SK-N-SH treated with all-trans-retinoic acid at 6 μM for 48 hours (cell line): ENCODE results near the gene TTC12.

Experiments
- ATAC-seq: fragments of 200-7000 bp; cut with Tn5 transposase; 3 replicates; pipeline ENCODE4 v1.9.1; 2020; ENCODE audit warnings: mild to moderate bottlenecking, moderate library complexity
- ARNTL ChIP-seq: fragments of 450-650 bp; formaldehyde crosslinking; IDR thresholded peaks from 2 replicates; pipeline ENCODE4 v1.5.0; 2020; ENCODE audit warnings: low read depth, mild to moderate bottlenecking, moderate library complexity, borderline replicate concordance
- BACH2 ChIP-seq: fragments of 250-450 bp; sonication (Bioruptor Pico); IDR thresholded peaks from 2 replicates; pipeline ENCODE4 v1.9.0; 2021; ENCODE audit warnings: mild to moderate bottlenecking, borderline replicate concordance
- CSDC2 ChIP-seq: fragments of 250-450 bp; sonication (Bioruptor Pico); IDR thresholded peaks from 2 replicates; pipeline ENCODE4 v1.5.0; 2020; ENCODE audit warnings: mild to moderate bottlenecking, moderate library complexity
- ESRRG ChIP-seq: fragments of 250-450 bp; sonication (Bioruptor Pico); IDR thresholded peaks from 2 replicates; pipeline ENCODE4 v1.6.1; 2021; ENCODE audit warnings: mild to moderate bottlenecking
- GLIS3 ChIP-seq: fragments of 250-450 bp; sonication (Bioruptor Pico); IDR thresholded peaks from 2 replicates; pipeline ENCODE4 v1.5.0; 2020; ENCODE audit warnings: mild to moderate bottlenecking, moderate library complexity
- PPARA ChIP-seq: fragments of 250-450 bp; sonication (Bioruptor Pico); IDR thresholded peaks from 2 replicates; pipeline ENCODE4 v1.5.0; 2020; ENCODE audit warnings: mild to moderate bottlenecking, borderline replicate concordance
- RARB ChIP-seq: fragments of 250-450 bp; sonication (Bioruptor Pico); IDR thresholded peaks from 2 replicates; pipeline ENCODE4 v1.8.0; 2021; ENCODE audit warnings: mild to moderate bottlenecking, moderate library complexity
- SNAI2 ChIP-seq: fragments of 250-450 bp; sonication (Bioruptor Pico); IDR thresholded peaks from 2 replicates; pipeline ENCODE4 v1.5.0; 2020; ENCODE audit warnings: mild to moderate bottlenecking, moderate library complexity
- TCF4 ChIP-seq: fragments of 250-450 bp; sonication (Bioruptor Pico); IDR thresholded peaks from 2 replicates; pipeline ENCODE4 v1.8.0; 2021; ENCODE audit warnings: mild to moderate bottlenecking, moderate library complexity, borderline replicate concordance
- TOX ChIP-seq: fragments of 250-450 bp; sonication (Bioruptor Pico); IDR thresholded peaks from 2 replicates; pipeline ENCODE4 v1.8.0; 2021; ENCODE audit warnings: mild to moderate bottlenecking, moderate library complexity, borderline replicate concordance
- ZC3H10 ChIP-seq: fragments of 250-450 bp; sonication (Bioruptor Pico); IDR thresholded peaks from 2 replicates; pipeline ENCODE4 v1.5.1; 2021; ENCODE audit warnings: mild to moderate bottlenecking, moderate library complexity
- ZFP30 ChIP-seq: fragments of 450-650 bp; formaldehyde crosslinking; IDR thresholded peaks from 2 replicates; pipeline ENCODE4 v1.5.0; 2022; ENCODE audit warnings: mild to moderate bottlenecking, moderate library complexity
- ZNF565 ChIP-seq: fragments of 450-650 bp; formaldehyde crosslinking; conservative IDR thresholded peaks from 2 replicates; pipeline ENCODE4 v1.5.0; 2020; ENCODE audit warnings: low read depth, mild to moderate bottlenecking, moderate library complexity
- ZNF8 ChIP-seq: fragments of 450-650 bp; formaldehyde crosslinking; IDR thresholded peaks from 2 replicates; pipeline ENCODE4 v1.5.0; 2020; ENCODE audit warnings: mild to moderate bottlenecking, moderate library complexity
- TF ChIP-seq, protein P1 (sequence below): fragments of 250-450 bp; sonication (Bioruptor Pico); IDR thresholded peaks from 2 replicates; pipeline ENCODE4 v1.5.1; 2021; ENCODE audit warnings: mild to moderate bottlenecking, moderate library complexity
- TF ChIP-seq, protein P2 (sequence below): fragments of 250-450 bp; sonication (Bioruptor Pico); IDR thresholded peaks from 2 replicates; pipeline ENCODE4 v1.5.1; 2020; ENCODE audit warnings: low read depth, mild to moderate bottlenecking, moderate library complexity
- TF ChIP-seq, protein P3 (sequence below): fragments of 250-450 bp; sonication (Bioruptor Pico); IDR thresholded peaks from 2 replicates; pipeline ENCODE4 v1.8.0; 2020; ENCODE audit warnings: mild to moderate bottlenecking, moderate library complexity, borderline replicate concordance
- TF ChIP-seq, protein P4 (sequence below): fragments of 250-450 bp; sonication (Bioruptor Pico); IDR thresholded peaks from 2 replicates; pipeline ENCODE4 v1.5.0; 2020; ENCODE audit warnings: mild to moderate bottlenecking, moderate library complexity
- TF ChIP-seq, protein P5 (sequence below): fragments of 250-450 bp; sonication (Bioruptor Pico); IDR thresholded peaks from 2 replicates; pipeline ENCODE4 v1.8.0; 2021; ENCODE audit warnings: low read depth, mild to moderate bottlenecking, moderate library complexity, borderline replicate concordance

TTC12 gene

DNA sequence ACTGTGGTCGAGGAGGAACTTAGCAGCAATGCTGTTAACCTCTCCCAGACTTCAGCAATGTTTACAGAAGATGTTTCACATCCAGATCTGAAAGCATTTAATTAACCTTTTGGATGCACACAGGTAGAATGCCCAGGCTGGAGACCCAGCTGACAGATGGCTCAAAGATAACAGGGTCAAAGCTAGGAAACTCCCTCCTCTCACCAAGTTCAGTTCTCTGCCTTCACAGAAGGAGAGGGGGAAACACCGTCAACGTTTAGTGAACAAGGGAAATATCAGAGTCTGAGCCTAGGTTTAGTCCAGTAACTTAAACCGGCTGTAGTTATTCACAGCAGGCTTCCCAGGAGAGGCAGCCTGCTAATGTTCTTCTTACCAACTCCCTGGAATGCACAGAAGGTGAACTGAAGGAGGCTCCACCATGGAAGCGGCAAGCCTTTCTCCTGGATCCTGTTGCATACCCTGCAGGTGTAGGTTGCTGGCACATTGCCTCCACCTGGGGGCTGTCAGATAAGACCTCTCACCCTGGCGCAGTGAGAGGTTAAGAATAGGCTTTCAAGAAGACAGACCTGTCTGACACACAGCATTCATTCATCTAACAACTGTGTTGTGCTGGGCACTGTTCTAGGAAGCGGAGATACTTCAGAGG, 49.7 kb downstream of the TTC12 start:
- no peak for ATAC-seq

DNA sequence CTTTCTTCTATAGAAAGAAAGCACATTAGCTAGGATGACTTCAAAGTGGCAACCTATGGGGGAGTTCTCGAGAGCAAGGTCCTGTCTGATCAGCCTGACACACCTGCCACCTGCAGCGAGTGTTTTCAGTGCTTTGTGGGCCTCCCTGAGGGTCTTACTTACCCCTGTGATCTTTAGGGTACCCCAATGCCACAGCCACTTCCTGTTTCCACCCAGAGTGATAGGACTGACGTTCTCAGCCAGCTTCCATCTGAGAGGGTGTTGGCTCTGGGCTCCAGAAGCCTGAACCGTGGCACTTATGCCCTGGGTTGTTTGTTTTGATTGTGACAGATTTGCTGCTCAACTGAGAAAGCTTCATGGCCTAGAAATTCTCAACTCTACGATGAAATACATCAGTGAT, 51.5 kb downstream of the TTC12 start:
- no peak for ATAC-seq
- TF ChIP-seq SNAI2 (CRISPR knock-in tag) (no peak), RARB (no peak), CSDC2 (CRISPR knock-in tag) (no peak), GLIS3 (CRISPR knock-in tag) (no peak), PPARA (CRISPR knock-in tag) (no peak), ZNF8 (CRISPR knock-in tag) (no peak), ZC3H10 (no peak), TCF4 (CRISPR knock-in tag) (no peak), ESRRG (CRISPR knock-in tag) (no peak)
- TF ChIP-seq, protein P1, sequence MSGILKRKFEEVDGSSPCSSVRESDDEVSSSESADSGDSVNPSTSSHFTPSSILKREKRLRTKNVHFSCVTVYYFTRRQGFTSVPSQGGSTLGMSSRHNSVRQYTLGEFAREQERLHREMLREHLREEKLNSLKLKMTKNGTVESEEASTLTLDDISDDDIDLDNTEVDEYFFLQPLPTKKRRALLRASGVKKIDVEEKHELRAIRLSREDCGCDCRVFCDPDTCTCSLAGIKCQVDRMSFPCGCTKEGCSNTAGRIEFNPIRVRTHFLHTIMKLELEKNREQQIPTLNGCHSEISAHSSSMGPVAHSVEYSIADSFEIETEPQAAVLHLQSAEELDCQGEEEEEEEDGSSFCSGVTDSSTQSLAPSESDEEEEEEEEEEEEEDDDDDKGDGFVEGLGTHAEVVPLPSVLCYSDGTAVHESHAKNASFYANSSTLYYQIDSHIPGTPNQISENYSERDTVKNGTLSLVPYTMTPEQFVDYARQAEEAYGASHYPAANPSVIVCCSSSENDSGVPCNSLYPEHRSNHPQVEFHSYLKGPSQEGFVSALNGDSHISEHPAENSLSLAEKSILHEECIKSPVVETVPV (CRISPR knock-in tag), result no peak
- TF ChIP-seq, protein P2, sequence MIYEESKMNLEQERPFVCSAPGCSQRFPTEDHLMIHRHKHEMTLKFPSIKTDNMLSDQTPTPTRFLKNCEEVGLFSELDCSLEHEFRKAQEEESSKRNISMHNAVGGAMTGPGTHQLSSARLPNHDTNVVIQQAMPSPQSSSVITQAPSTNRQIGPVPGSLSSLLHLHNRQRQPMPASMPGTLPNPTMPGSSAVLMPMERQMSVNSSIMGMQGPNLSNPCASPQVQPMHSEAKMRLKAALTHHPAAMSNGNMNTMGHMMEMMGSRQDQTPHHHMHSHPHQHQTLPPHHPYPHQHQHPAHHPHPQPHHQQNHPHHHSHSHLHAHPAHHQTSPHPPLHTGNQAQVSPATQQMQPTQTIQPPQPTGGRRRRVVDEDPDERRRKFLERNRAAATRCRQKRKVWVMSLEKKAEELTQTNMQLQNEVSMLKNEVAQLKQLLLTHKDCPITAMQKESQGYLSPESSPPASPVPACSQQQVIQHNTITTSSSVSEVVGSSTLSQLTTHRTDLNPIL (CRISPR knock-in tag), result no peak

More for the DNA sequence above, 49.7 kb downstream of the TTC12 start:
- TF ChIP-seq ZFP30 (CRISPR knock-in tag) (no peak), ESRRG (CRISPR knock-in tag) (no peak), ZNF565 (CRISPR knock-in tag) (no peak), ARNTL (CRISPR knock-in tag) (no peak), PPARA (CRISPR knock-in tag) (no peak), TCF4 (CRISPR knock-in tag) (no peak), ZC3H10 (no peak)
- TF ChIP-seq, protein P3, sequence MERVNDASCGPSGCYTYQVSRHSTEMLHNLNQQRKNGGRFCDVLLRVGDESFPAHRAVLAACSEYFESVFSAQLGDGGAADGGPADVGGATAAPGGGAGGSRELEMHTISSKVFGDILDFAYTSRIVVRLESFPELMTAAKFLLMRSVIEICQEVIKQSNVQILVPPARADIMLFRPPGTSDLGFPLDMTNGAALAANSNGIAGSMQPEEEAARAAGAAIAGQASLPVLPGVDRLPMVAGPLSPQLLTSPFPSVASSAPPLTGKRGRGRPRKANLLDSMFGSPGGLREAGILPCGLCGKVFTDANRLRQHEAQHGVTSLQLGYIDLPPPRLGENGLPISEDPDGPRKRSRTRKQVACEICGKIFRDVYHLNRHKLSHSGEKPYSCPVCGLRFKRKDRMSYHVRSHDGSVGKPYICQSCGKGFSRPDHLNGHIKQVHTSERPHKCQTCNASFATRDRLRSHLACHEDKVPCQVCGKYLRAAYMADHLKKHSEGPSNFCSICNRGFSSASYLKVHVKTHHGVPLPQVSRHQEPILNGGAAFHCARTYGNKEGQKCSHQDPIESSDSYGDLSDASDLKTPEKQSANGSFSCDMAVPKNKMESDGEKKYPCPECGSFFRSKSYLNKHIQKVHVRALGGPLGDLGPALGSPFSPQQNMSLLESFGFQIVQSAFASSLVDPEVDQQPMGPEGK (CRISPR knock-in tag), result no peak
- TF ChIP-seq, protein P4, sequence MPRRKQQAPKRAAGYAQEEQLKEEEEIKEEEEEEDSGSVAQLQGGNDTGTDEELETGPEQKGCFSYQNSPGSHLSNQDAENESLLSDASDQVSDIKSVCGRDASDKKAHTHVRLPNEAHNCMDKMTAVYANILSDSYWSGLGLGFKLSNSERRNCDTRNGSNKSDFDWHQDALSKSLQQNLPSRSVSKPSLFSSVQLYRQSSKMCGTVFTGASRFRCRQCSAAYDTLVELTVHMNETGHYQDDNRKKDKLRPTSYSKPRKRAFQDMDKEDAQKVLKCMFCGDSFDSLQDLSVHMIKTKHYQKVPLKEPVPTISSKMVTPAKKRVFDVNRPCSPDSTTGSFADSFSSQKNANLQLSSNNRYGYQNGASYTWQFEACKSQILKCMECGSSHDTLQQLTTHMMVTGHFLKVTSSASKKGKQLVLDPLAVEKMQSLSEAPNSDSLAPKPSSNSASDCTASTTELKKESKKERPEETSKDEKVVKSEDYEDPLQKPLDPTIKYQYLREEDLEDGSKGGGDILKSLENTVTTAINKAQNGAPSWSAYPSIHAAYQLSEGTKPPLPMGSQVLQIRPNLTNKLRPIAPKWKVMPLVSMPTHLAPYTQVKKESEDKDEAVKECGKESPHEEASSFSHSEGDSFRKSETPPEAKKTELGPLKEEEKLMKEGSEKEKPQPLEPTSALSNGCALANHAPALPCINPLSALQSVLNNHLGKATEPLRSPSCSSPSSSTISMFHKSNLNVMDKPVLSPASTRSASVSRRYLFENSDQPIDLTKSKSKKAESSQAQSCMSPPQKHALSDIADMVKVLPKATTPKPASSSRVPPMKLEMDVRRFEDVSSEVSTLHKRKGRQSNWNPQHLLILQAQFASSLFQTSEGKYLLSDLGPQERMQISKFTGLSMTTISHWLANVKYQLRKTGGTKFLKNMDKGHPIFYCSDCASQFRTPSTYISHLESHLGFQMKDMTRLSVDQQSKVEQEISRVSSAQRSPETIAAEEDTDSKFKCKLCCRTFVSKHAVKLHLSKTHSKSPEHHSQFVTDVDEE, result no peak
- TF ChIP-seq, all 23 proteins: peak for 0

DNA sequence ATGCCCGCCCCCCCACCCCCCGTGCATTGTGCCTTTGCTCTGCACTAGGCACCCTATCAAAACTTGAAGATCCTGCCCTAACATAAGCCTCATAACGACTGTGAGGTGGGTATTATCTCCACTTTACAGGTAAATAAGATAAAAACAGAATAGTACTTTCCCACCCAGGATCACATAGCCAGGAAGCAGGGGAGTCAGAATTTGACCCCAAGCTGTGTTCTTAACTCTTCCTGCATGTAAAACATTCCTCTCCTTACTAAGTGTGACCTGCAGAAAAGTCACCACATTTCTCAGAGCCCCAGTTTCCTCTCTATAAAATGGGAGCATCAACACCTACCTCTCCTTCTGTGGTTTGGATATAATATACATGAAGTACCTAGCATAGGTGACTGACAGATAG, 55.0 kb downstream of the TTC12 start:
- TF ChIP-seq TCF4 (CRISPR knock-in tag) (no peak), PPARA (CRISPR knock-in tag) (no peak), ZNF8 (CRISPR knock-in tag) (no peak), BACH2 (CRISPR knock-in tag) (no peak), ZNF565 (CRISPR knock-in tag) (no peak), TOX (CRISPR knock-in tag) (no peak), ESRRG (CRISPR knock-in tag) (no peak), RARB (no peak)
- TF ChIP-seq, protein P5, sequence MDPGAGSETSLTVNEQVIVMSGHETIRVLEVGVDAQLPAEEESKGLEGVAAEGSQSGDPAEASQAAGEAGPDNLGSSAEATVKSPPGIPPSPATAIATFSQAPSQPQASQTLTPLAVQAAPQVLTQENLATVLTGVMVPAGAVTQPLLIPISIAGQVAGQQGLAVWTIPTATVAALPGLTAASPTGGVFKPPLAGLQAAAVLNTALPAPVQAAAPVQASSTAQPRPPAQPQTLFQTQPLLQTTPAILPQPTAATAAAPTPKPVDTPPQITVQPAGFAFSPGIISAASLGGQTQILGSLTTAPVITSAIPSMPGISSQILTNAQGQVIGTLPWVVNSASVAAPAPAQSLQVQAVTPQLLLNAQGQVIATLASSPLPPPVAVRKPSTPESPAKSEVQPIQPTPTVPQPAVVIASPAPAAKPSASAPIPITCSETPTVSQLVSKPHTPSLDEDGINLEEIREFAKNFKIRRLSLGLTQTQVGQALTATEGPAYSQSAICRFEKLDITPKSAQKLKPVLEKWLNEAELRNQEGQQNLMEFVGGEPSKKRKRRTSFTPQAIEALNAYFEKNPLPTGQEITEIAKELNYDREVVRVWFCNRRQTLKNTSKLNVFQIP (CRISPR knock-in tag), result no peak
- TF ChIP-seq, protein P4, result no peak
- ATAC-seq, result no peak
